Activated T-cell treated with anti-CD3 and anti-CD28 coated beads, Interleukin-2, amount 50 U/mL, for 4 hours (primary cell): ENCODE results near the gene ZNF621. TPM values are rescaled to one million over a fixed set of nuclear protein-coding genes. Genes with fewer than 3 reads are reported as not detected.
"Not testable (repeated sequence)": the region's sequence is repeated elsewhere in the genome, so short reads cannot be mapped to it uniquely, and the experiment has no call there.

Experiments
- ATAC-seq, 2 donors: fragments of 200-7000 bp; cut with Tn5 transposase; one replicate each; pipeline ENCODE4 v1.10.0; 2021
- DNase-seq: peaks from one replicate; pipeline ENCODE4 v3.0.0-alpha.2; 2020
- H3K27me3 Mint-ChIP-seq: one replicate; pipeline ENCODE4 v1.8.0; 2021; ENCODE audit warnings: low read depth, mixed read lengths
- H3K36me3 Mint-ChIP-seq: one replicate; pipeline ENCODE4 v1.8.0; 2022; ENCODE audit warnings: mixed read lengths; ENCODE audit not compliant: insufficient read depth
- H3K4me1 Mint-ChIP-seq: one replicate; pipeline ENCODE4 v1.8.0; 2021; ENCODE audit warnings: low read depth, mixed read lengths
- H3K4me3 Mint-ChIP-seq: one replicate; pipeline ENCODE4 v1.8.0; 2021; ENCODE audit warnings: mild to moderate bottlenecking, moderate library complexity, mixed read lengths
- H3K9me3 Mint-ChIP-seq: one replicate; pipeline ENCODE4 v1.8.0; 2021; ENCODE audit warnings: mixed read lengths
- total RNA-seq, 3 donors: library from RNA; stranded (reverse); gene quantifications; one replicate each; pipeline ENCODE4 v1.2.1, GENCODE V29; 2021

ZNF621 gene
- total RNA-seq, 3 donors from 2014 or later, result 10.4 to 11.8 (median 11.1) TPM

- ATAC-seq, result no peak
- H3K4me3 Mint-ChIP-seq, result no peak overlapping the region
- no peaks in the 10 kb centered on the region for H3K27me3 Mint-ChIP-seq
- DNase-seq, result no peak
- H3K36me3 Mint-ChIP-seq, result peaks cover 23% of the 10 kb centered on the region
- H3K4me1 Mint-ChIP-seq, result no peaks in the 10 kb centered on the region
- H3K9me3 Mint-ChIP-seq, result no peaks in the 10 kb centered on the region
Measured at GRCh38 chr3:40516201-40516600, 8.6 kb upstream of the ZNF621 start.

GRCh38 chr3:40518067-40518466 lies 6.7 kb upstream of the ZNF621 start:
- ATAC-seq (no peak), DNase-seq (no peak)
- Mint-ChIP-seq H3K9me3 (no peaks in the 10 kb centered on the region), H3K36me3 (peaks cover 17% of the 10 kb centered on the region), H3K27me3 (no peaks in the 10 kb centered on the region), H3K4me3 (no peak overlapping the region), H3K4me1 (no peaks in the 10 kb centered on the region)

GRCh38 chr3:40518848-40519247 lies 5.9 kb upstream of the ZNF621 start:
- DNase-seq, result no peak
- no peak for ATAC-seq
- no peaks in the 10 kb centered on the region for H3K4me1 Mint-ChIP-seq
- no peak overlapping the region for H3K4me3 Mint-ChIP-seq
- peaks cover 17% of the 10 kb centered on the region for H3K36me3 Mint-ChIP-seq
- no peaks in the 10 kb centered on the region for H3K27me3 Mint-ChIP-seq
- no peaks in the 10 kb centered on the region for H3K9me3 Mint-ChIP-seq

GRCh38 chr3:40521254-40521653 lies 3.5 kb upstream of the ZNF621 start:
- Mint-ChIP-seq H3K4me3 (no peak overlapping the region), H3K4me1 (peaks cover 16% of the 10 kb centered on the region), H3K27me3 (no peaks in the 10 kb centered on the region), H3K36me3 (peaks cover 4% of the 10 kb centered on the region), H3K9me3 (no peaks in the 10 kb centered on the region)
- no peak for DNase-seq
- ATAC-seq, result no peak

- no peaks in the 10 kb centered on the region for H3K27me3 Mint-ChIP-seq
- peaks cover 15% of the 10 kb centered on the region for H3K36me3 Mint-ChIP-seq
- peaks cover 20% of the 10 kb centered on the region for H3K4me1 Mint-ChIP-seq
- DNase-seq, result no peak
- peak overlapping the region; percentile 93 for H3K4me3 Mint-ChIP-seq
- no peak for ATAC-seq
- H3K9me3 Mint-ChIP-seq, result no peaks in the 10 kb centered on the region
Measured at GRCh38 chr3:40523781-40524180, 979 bp upstream of the ZNF621 start.

- Mint-ChIP-seq H3K9me3 (no peaks in the 10 kb centered on the region), H3K27me3 (no peaks in the 10 kb centered on the region), H3K36me3 (peaks cover 18% of the 10 kb centered on the region), H3K4me1 (peaks cover 20% of the 10 kb centered on the region), H3K4me3 (peak overlapping the region; percentile 93)
- no peak for DNase-seq
- no peak for ATAC-seq
Measured at GRCh38 chr3:40524222-40524567, 565 bp upstream of the ZNF621 start.

- Mint-ChIP-seq H3K36me3 (peaks cover 51% of the 10 kb centered on the region), H3K27me3 (no peaks in the 10 kb centered on the region), H3K4me1 (peaks cover 20% of the 10 kb centered on the region), H3K4me3 (no peak overlapping the region), H3K9me3 (peaks cover 15% of the 10 kb centered on the region)
- DNase-seq (no peak), ATAC-seq (no peak)
Measured at GRCh38 chr3:40528426-40528825, 3.7 kb downstream of the ZNF621 start.

GRCh38 chr3:40532252-40532651 lies 7.5 kb downstream of the ZNF621 start:
- H3K9me3 Mint-ChIP-seq, result peaks cover 21% of the 10 kb centered on the region
- no peak for DNase-seq
- H3K36me3 Mint-ChIP-seq, result peaks cover 74% of the 10 kb centered on the region
- no peak for ATAC-seq
- H3K4me3 Mint-ChIP-seq, result no peak overlapping the region
- no peaks in the 10 kb centered on the region for H3K4me1 Mint-ChIP-seq
- no peaks in the 10 kb centered on the region for H3K27me3 Mint-ChIP-seq

- Mint-ChIP-seq H3K27me3 (no peaks in the 10 kb centered on the region), H3K4me3 (no peak overlapping the region), H3K36me3 (peaks cover 74% of the 10 kb centered on the region), H3K4me1 (no peaks in the 10 kb centered on the region), H3K9me3 (peaks cover 32% of the 10 kb centered on the region)
- DNase-seq, result no peak
- ATAC-seq, result no peak
Measured at GRCh38 chr3:40534283-40534682, 9.5 kb downstream of the ZNF621 start.

GRCh38 chr3:40546816-40547215 lies 22.1 kb downstream of the ZNF621 start:
- no peaks in the 10 kb centered on the region for H3K4me1 Mint-ChIP-seq
- H3K4me3 Mint-ChIP-seq, result no peak overlapping the region
- no peak for ATAC-seq
- H3K36me3 Mint-ChIP-seq, result peaks cover 4% of the 10 kb centered on the region
- no peak for DNase-seq
- H3K9me3 Mint-ChIP-seq, result no peaks in the 10 kb centered on the region
- no peaks in the 10 kb centered on the region for H3K27me3 Mint-ChIP-seq

- H3K27me3 Mint-ChIP-seq, result no peaks in the 10 kb centered on the region
- peaks cover 4% of the 10 kb centered on the region for H3K36me3 Mint-ChIP-seq
- DNase-seq, result no peak
- H3K4me3 Mint-ChIP-seq, result no peak overlapping the region
- H3K4me1 Mint-ChIP-seq, result no peaks in the 10 kb centered on the region
- no peaks in the 10 kb centered on the region for H3K9me3 Mint-ChIP-seq
- ATAC-seq, result no peak
Measured at GRCh38 chr3:40550167-40550566, 25.4 kb downstream of the ZNF621 start.

GRCh38 chr3:40557575-40558161 lies 32.9 kb downstream of the ZNF621 start:
- Mint-ChIP-seq H3K9me3 (no peaks in the 10 kb centered on the region), H3K4me1 (no peaks in the 10 kb centered on the region), H3K27me3 (no peaks in the 10 kb centered on the region), H3K4me3 (no peak overlapping the region), H3K36me3 (no peaks in the 10 kb centered on the region)
- ATAC-seq (no peak), DNase-seq (no peak)

GRCh38 chr3:40562482-40562881 lies 37.7 kb downstream of the ZNF621 start:
- not testable (repeated sequence) for H3K27me3 Mint-ChIP-seq, ATAC-seq, H3K4me3 Mint-ChIP-seq, H3K9me3 Mint-ChIP-seq, H3K36me3 Mint-ChIP-seq, DNase-seq, H3K4me1 Mint-ChIP-seq

- not testable (repeated sequence) for DNase-seq, H3K4me1 Mint-ChIP-seq, H3K9me3 Mint-ChIP-seq, ATAC-seq, H3K36me3 Mint-ChIP-seq, H3K4me3 Mint-ChIP-seq, H3K27me3 Mint-ChIP-seq
Measured at GRCh38 chr3:40565629-40566028, 40.9 kb downstream of the ZNF621 start.

GRCh38 chr3:40566694-40567093 lies 41.9 kb downstream of the ZNF621 start:
- ATAC-seq, result no peak
- peaks cover 1% of the 10 kb centered on the region for H3K27me3 Mint-ChIP-seq
- H3K4me1 Mint-ChIP-seq, result no peaks in the 10 kb centered on the region
- no peak overlapping the region for H3K4me3 Mint-ChIP-seq
- no peaks in the 10 kb centered on the region for H3K36me3 Mint-ChIP-seq
- H3K9me3 Mint-ChIP-seq, result no peaks in the 10 kb centered on the region
- no peak for DNase-seq

GRCh38 chr3:40572588-40572987 lies 47.8 kb downstream of the ZNF621 start:
- no peaks in the 10 kb centered on the region for H3K9me3 Mint-ChIP-seq
- no peak overlapping the region for H3K4me3 Mint-ChIP-seq
- H3K27me3 Mint-ChIP-seq, result no peaks in the 10 kb centered on the region
- ATAC-seq (no peak), DNase-seq (no peak)
- no peaks in the 10 kb centered on the region for H3K4me1 Mint-ChIP-seq
- H3K36me3 Mint-ChIP-seq, result no peaks in the 10 kb centered on the region
